K562 (cell line): ENCODE results near the gene GPR162. TPM values are rescaled to one million over a fixed set of nuclear protein-coding genes. Genes with fewer than 3 reads are reported as not detected.
A peak's percentile ranks its signal among the peaks of the same experiment; 100 is the strongest.

ENCODE experiments used
- BRD9 ChIP-seq: fragments of 450-650 bp; IDR thresholded peaks from 2 replicates; pipeline ENCODE4 v1.6.1; 2018; ENCODE audit warnings: low read depth; ENCODE audit not compliant: partially characterized antibody
- ESRRA ChIP-seq: fragments of 450-650 bp; IDR thresholded peaks from 2 replicates; pipeline ENCODE4 v1.6.1; 2014; ENCODE audit warnings: low read depth, mild to moderate bottlenecking, moderate library complexity, borderline replicate concordance
- EZH2 ChIP-seq: IDR thresholded peaks from 2 replicates; pipeline ENCODE4 v1.6.1; 2012; ENCODE audit warnings: low read depth, mild to moderate bottlenecking, inconsistent platforms, low read length, borderline replicate concordance
- FOXJ2 ChIP-seq: fragments of 200-800 bp; sonication (Bioruptor generic); IDR thresholded peaks from 2 replicates; pipeline ENCODE4 v1.6.1; 2016; ENCODE audit warnings: missing genetic modification characterization, missing compliant biosample characterization
- HOXB6 ChIP-seq: fragments of 250-450 bp; sonication (Bioruptor Pico); IDR thresholded peaks from 2 replicates; pipeline ENCODE4 v1.5.1; 2022; ENCODE audit warnings: mild to moderate bottlenecking, borderline replicate concordance
- IFI16 ChIP-seq: fragments of 250-450 bp; sonication (Bioruptor Pico); IDR thresholded peaks from 2 replicates; pipeline ENCODE4 v2.1.2; 2022; ENCODE audit warnings: mild to moderate bottlenecking, inconsistent platforms
- KDM4B ChIP-seq, 2 experiments: fragments of 450-650 bp in 1 of 2; sonication (generic) in 1 of 2; IDR thresholded peaks; 2 replicates each; pipeline ENCODE4 v1.6.1; 2016 to 2017; ENCODE audit warnings: borderline replicate concordance in 2 of 2, antibody characterized with exemption in 1 of 2, low read depth in 1 of 2, mild to moderate bottlenecking in 1 of 2
- KLF16 ChIP-seq: IDR thresholded peaks from 2 replicates; pipeline ENCODE4 v1.6.1; 2016; ENCODE audit warnings: antibody characterized with exemption
- LEF1 ChIP-seq: fragments of 450-650 bp; IDR thresholded peaks from 2 replicates; pipeline ENCODE4 v1.6.1; 2016; ENCODE audit warnings: mild to moderate bottlenecking
- MAZ ChIP-seq, 2 experiments: fragments of 450-650 bp in 1 of 2; sonication (generic) in 1 of 2; formaldehyde crosslinking; IDR thresholded peaks in 1 of 2; conservative IDR thresholded peaks in 1 of 2; 2 replicates each; pipeline versions ENCODE4 v1.4.0 to v1.5.0; 2020; ENCODE audit warnings: mild to moderate bottlenecking in 1 of 2, missing genetic modification reagents in 1 of 2
- MCM3 ChIP-seq: fragments of 450-650 bp; IDR thresholded peaks from 2 replicates; pipeline ENCODE4 v1.6.1; 2016
- MTF1 ChIP-seq: fragments of 250-450 bp; sonication (Bioruptor Pico); IDR thresholded peaks from 2 replicates; pipeline ENCODE4 v1.9.0; 2021; ENCODE audit warnings: moderate library complexity, mild to moderate bottlenecking, inconsistent platforms, borderline replicate concordance
- NRF1 ChIP-seq, 2 experiments: fragments of 450-650 bp; IDR thresholded peaks in 1 of 2; conservative IDR thresholded peaks in 1 of 2; 2 replicates each; pipeline ENCODE4 v1.6.1; 2014; ENCODE audit warnings: mild to moderate bottlenecking in 2 of 2
- PCBP1 ChIP-seq: fragments of 200-400 bp; formaldehyde crosslinking; IDR thresholded peaks from 2 replicates; pipeline ENCODE4 v1.6.1; 2018; ENCODE audit warnings: mild to moderate bottlenecking, low read depth, low read length; ENCODE audit not compliant: poor library complexity, severe bottlenecking
- RUNX1 ChIP-seq: sonication (generic); IDR thresholded peaks from 2 replicates; pipeline ENCODE4 v1.6.1; 2016; ENCODE audit warnings: antibody characterized with exemption, low read depth
- TCF7 ChIP-seq: sonication (generic); IDR thresholded peaks from 2 replicates; pipeline ENCODE4 v1.6.1; 2016; ENCODE audit warnings: antibody characterized with exemption, borderline replicate concordance
- TEAD1 ChIP-seq, 2 experiments: fragments of 450-650 bp in 1 of 2; sonication (generic) in 1 of 2; formaldehyde crosslinking; IDR thresholded peaks; 2 replicates each; pipeline versions ENCODE4 v1.4.0 to v1.8.0; 2020 to 2022; ENCODE audit warnings: mild to moderate bottlenecking in 2 of 2, missing genetic modification reagents in 1 of 2
- WHSC1 ChIP-seq: IDR thresholded peaks from one replicate; pipeline ENCODE4 v1.6.1; 2012; ENCODE audit warnings: low read length, control low read depth, inconsistent platforms
- ZBED1 ChIP-seq: IDR thresholded peaks from 2 replicates; pipeline ENCODE4 v1.6.1; 2014
- ZBTB1 ChIP-seq: sonication (generic); formaldehyde crosslinking; IDR thresholded peaks from 2 replicates; pipeline ENCODE4 v1.8.1; 2023; ENCODE audit warnings: missing genetic modification reagents, low read depth, mild to moderate bottlenecking, borderline replicate concordance
- ZNF12 ChIP-seq: sonication (generic); formaldehyde crosslinking; IDR thresholded peaks from 2 replicates; pipeline ENCODE4 v1.4.0; 2020; ENCODE audit warnings: mild to moderate bottlenecking, missing genetic modification reagents
- ZNF384 ChIP-seq: IDR thresholded peaks from 2 replicates; pipeline ENCODE4 v1.6.1; 2012; ENCODE audit warnings: low read depth, low read length, improper control_type of control experiment
- ZNF695 ChIP-seq: fragments of 450-650 bp; formaldehyde crosslinking; IDR thresholded peaks from 2 replicates; pipeline ENCODE4 v1.4.0; 2020; ENCODE audit warnings: mild to moderate bottlenecking, moderate library complexity
- ZNF707 ChIP-seq: fragments of 250-450 bp; sonication (Bioruptor Pico); conservative IDR thresholded peaks from 2 replicates; pipeline ENCODE4 v1.8.0; 2022; ENCODE audit warnings: inconsistent platforms, mild to moderate bottlenecking, moderate library complexity
- polyA plus RNA-seq, 8 experiments: library from polyadenylated mRNA; depleted of rRNA in 4 of 8; stranded (reverse) in 5 of 8; unstranded in 3 of 8; fragments of >200 nt; fragmentation: Nextera tagmentation in 2 of 8; fragmentation: Illumina TruSeq in 1 of 8; extraction: Ambion mirVana in 2 of 8; extraction: Trizol in 1 of 8; gene quantifications; 2 replicates each; pipeline versions ENCODE4 v1.2.1 to v1.2.3, GENCODE V29; 2011 to 2014; ENCODE audit warnings: inconsistent platforms in 1 of 8, missing spikeins in 1 of 8
- total RNA-seq, 7 experiments: library from RNA; depleted of rRNA in 6 of 7; stranded (reverse); fragments of >200 nt in 6 of 7; fragmentation: Illumina TruSeq in 2 of 7; extraction: Trizol in 2 of 7; gene quantifications; 2 replicates each; pipeline versions ENCODE4 v1.2.1 to v1.2.3, GENCODE V29; 2011 to 2021; ENCODE audit warnings: low replicate concordance in 1 of 7
- TF ChIP-seq, protein P1 (sequence below): sonication (generic); formaldehyde crosslinking; IDR thresholded peaks from 2 replicates; pipeline ENCODE4 v1.9.0; 2022; ENCODE audit warnings: mild to moderate bottlenecking, missing genetic modification reagents
- TF ChIP-seq, protein P2 (sequence below): fragments of 250-450 bp; sonication (Bioruptor Pico); IDR thresholded peaks from 2 replicates; pipeline ENCODE4 v1.8.0; 2022; ENCODE audit warnings: inconsistent platforms, mild to moderate bottlenecking, moderate library complexity, borderline replicate concordance
- TF ChIP-seq, protein P3 (sequence below): fragments of 450-650 bp; IDR thresholded peaks from 2 replicates; pipeline ENCODE4 v1.6.1; 2017; ENCODE audit warnings: antibody characterized with exemption

Gene GPR162
- total and polyA plus RNA-seq, 9 of the 15 experiments (the other 6 are each of a cell fraction or from before 2014, with no cell fraction given) = 0.65 to 1.8 (median 1.1) TPM; not detected in 2

DNA sequence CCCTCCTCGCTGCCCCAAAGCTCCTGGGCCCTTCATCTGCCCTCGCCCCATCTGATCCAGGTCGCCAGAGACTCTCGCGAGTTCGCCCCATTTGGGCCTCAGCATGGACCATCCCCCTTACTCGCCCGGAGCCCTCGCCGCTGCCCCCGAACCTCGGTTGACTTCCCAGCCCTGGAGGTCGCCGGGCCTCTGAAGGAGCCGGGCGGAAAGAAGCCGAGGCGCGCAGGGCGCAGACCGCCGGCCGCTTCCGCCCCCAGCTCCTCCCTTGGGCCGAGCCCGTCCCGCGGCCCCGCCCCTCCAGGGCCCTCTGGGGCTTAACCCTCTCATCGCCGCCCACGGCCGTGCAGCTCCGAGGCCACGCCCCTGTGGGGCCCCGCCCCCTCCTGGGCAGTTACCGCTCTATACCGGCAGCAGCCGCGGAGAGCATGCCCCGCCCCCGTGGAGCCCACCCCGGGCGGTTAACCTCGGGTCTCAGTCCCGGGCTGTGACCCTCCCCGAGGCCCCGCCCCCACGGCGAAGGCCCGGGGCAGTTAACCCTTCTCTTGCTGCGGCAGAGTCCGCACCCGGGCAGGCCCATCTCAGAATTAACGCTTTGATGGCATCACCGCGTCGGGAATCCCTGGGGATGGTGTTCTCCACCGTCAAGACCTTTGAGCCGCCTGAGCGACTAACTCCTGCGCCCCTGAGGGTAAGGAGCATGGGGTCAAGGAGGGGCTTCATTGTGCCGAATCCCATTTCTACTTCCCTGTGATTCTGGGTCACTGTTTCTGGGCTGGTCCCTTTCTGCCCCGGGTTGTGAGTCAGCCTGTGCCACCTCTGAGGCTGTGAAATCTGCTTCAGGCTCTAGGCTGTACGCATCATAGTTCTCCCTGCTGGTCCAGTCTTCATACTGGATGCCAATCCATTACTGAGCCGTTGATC, 51.7 kb downstream of the GPR162 start, which contains the start of gene SPSB2 (continued):
- TF ChIP-seq, protein P1, sequence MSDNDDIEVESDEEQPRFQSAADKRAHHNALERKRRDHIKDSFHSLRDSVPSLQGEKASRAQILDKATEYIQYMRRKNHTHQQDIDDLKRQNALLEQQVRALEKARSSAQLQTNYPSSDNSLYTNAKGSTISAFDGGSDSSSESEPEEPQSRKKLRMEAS (CRISPR knock-in tag) = no peak; the same call in 1 of the 2 replicates
- TF ChIP-seq ZNF12 (CRISPR knock-in tag) (no peak), ZNF707 (CRISPR knock-in tag) (no peak), ZNF384 (no peak), MAZ (CRISPR knock-in tag; conservative IDR thresholded peaks at IDR 0.05 in 1 of 2, IDR thresholded peaks at IDR 0.05 in 1 of 2) (peak; percentile 54 to 90), HOXB6 (CRISPR knock-in tag) (no peak), MCM3 (no peak), RUNX1 (no peak), TCF7 (no peak), IFI16 (CRISPR knock-in tag) (no peak), WHSC1 (no peak), ZBED1 (no peak), LEF1 (no peak), ZNF695 (CRISPR knock-in tag) (no peak), MTF1 (CRISPR knock-in tag) (no peak), ESRRA (peak; percentile 17; the same call in 1 of the 2 replicates), PCBP1 (peak; percentile 62), NRF1 (conservative IDR thresholded peaks at IDR 0.05 in 1 of 2, IDR thresholded peaks at IDR 0.05 in 1 of 2) (peak; percentile 69 to 73), KLF16 (no peak), TEAD1 (CRISPR knock-in tag; IDR thresholded peaks at IDR 0.05) (no peak), KDM4B (IDR thresholded peaks at IDR 0.05; ENCODE audit: borderline replicate concordance in 2 of 2, low read depth in 1 of 2) (no peak), FOXJ2 (tag) (no peak), ZBTB1 (CRISPR knock-in tag) (no peak), EZH2 (no peak), BRD9 (no peak)
- TF ChIP-seq, protein P2, sequence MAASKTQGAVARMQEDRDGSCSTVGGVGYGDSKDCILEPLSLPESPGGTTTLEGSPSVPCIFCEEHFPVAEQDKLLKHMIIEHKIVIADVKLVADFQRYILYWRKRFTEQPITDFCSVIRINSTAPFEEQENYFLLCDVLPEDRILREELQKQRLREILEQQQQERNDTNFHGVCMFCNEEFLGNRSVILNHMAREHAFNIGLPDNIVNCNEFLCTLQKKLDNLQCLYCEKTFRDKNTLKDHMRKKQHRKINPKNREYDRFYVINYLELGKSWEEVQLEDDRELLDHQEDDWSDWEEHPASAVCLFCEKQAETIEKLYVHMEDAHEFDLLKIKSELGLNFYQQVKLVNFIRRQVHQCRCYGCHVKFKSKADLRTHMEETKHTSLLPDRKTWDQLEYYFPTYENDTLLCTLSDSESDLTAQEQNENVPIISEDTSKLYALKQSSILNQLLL (CRISPR knock-in tag) = no peak
- TF ChIP-seq, protein P3, sequence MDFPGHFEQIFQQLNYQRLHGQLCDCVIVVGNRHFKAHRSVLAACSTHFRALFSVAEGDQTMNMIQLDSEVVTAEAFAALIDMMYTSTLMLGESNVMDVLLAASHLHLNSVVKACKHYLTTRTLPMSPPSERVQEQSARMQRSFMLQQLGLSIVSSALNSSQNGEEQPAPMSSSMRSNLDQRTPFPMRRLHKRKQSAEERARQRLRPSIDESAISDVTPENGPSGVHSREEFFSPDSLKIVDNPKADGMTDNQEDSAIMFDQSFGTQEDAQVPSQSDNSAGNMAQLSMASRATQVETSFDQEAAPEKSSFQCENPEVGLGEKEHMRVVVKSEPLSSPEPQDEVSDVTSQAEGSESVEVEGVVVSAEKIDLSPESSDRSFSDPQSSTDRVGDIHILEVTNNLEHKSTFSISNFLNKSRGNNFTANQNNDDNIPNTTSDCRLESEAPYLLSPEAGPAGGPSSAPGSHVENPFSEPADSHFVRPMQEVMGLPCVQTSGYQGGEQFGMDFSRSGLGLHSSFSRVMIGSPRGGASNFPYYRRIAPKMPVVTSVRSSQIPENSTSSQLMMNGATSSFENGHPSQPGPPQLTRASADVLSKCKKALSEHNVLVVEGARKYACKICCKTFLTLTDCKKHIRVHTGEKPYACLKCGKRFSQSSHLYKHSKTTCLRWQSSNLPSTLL = no peak
